ENCODE measurements around the gene NECAP2.

The NECAP2 gene

DNA sequence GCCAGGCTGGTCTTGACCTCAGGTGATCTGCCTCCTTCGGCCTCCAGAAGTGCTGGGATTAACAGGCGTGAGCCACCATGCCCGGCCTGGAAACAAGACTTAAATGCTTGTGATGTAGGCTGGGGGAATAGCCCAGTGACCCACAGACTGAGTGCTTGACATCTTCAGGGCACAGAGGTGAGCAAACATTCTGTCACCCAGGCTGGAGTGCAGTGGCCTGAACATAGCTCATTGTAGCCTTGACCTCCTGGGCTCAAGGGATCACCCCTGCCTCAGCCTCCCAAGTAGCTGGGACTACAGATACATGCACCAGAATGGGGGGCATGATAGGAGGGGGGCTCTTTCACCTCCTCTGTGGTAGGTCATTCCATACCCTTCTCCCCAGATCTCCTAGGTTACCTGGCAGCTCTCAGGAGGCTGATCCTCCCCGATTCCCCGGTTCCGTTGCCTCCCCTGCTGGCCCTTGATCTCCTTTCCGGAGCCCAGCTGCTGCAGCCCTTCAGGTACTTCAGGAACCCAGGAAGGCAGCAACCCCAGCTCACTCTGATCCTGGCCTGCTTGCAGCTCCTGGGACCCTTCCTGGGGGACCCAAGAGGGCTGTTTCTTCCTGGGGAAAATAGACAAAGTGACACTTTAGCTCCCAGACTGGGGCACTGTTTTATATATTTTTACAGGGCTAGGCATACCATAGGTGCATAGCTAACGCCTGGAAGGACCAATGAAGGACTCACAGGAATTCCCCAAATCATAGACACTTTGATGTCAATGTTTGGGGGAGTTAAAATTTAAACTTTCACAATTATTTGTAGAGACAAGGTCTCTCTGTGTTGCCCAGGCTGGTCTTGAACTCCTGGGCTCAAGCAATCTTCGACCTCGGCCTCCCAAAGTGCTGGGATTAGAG is 15.1 kb upstream of the NECAP2 start:
- in situ Hi-C loops (cut with MboI; ENCODE audit: low pct_unique_long_range_greater_than_20kb, low sequenced_read_pairs): no loop called here
- no peak for DNase-seq

- DNase-seq: peak; percentile 23
Observed at GRCh38 chr1:16430606-16431005, 9.9 kb upstream of the NECAP2 start.

DNA sequence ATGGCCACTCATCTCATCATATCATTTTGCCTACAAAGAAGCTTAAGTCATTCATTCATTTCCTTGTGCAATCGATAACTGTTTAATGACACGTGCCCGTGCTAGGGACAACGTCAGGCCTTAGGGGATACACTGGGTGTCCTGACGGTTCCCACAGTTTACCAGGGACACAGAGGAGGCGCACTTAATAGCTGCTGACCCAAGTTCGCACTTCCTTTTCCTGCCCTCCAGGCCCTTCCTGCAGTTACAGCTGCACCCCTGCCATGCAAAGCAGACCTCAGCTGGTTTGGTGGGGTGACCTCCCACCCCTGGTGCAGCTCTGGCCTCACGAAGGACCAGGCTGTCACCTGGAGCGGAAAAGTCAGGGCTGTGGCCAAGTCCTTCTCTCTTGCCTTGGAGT is 7.5 kb upstream of the NECAP2 start:
- DNase-seq: no peak
- in situ Hi-C loops (cut with MboI; ENCODE audit: low pct_unique_long_range_greater_than_20kb, low sequenced_read_pairs): no loop called here

More at GRCh38 chr1:16430606-16431005, 9.9 kb upstream of the NECAP2 start:
- in situ Hi-C loops (cut with MboI; ENCODE audit: low pct_unique_long_range_greater_than_20kb, low sequenced_read_pairs): no loop called here

- in situ Hi-C loops (cut with MboI; ENCODE audit: low pct_unique_long_range_greater_than_20kb, low sequenced_read_pairs): no loop called here
Observed at GRCh38 chr1:16434007-16434406, 6.5 kb upstream of the NECAP2 start.

DNA sequence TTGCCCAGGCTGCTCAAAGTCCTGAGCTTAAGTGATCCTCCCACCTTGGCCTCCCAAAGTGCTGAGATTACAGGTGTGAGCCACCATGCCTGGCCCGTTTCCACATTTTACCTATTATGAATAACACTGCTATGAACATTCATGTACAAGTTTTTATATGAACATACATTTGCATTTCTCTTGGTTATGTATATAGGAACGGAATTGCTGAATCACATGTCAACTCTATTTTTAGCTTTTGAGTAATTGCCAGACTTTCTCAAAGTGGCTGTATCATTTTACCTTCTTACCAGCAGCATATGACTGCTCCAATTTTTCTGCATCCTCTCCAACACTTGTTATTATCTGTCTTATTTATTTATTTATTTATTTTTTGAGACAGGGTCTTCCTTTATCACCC is 6.0 kb upstream of the NECAP2 start:
- in situ Hi-C loops (cut with MboI; ENCODE audit: low pct_unique_long_range_greater_than_20kb, low sequenced_read_pairs): no loop called here
- no peak for DNase-seq

More at GRCh38 chr1:16434007-16434406, 6.5 kb upstream of the NECAP2 start:
- DNase-seq: no peak

DNA sequence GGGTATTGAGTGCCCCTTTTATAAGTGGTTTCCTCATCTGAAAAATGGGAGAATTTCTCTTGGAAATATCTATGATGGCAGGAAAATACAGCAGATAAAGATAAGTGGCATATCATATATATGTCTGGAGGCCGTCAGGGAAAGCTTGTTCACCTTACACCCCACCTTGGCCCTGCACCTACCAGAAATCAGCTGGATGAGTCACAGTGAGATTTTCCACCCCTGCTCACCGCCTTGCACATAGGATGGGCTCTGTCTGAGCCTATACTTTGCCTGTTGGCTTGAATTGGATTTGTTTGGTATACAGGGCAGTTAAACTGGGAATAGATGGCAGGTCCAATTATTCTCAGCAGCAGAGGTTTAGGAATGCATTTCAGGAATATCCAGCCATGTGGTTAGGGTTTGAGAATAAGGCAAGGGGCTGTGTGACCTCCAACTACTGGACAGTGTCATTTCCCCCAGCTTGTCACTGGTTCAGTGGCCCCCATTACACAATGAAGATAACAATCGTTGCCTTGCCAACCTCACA is 3.5 kb upstream of the NECAP2 start, which contains the start of gene SPATA21:
Gene SPATA21, minus strand, starts transcription at position 479 of the 529 bp plus-strand sequence. CDS start 6,053 bp downstream, outside the sequence.
- in situ Hi-C loops (cut with MboI; ENCODE audit: low pct_unique_long_range_greater_than_20kb, low sequenced_read_pairs): no loop called here
- DNase-seq: no peak

DNA sequence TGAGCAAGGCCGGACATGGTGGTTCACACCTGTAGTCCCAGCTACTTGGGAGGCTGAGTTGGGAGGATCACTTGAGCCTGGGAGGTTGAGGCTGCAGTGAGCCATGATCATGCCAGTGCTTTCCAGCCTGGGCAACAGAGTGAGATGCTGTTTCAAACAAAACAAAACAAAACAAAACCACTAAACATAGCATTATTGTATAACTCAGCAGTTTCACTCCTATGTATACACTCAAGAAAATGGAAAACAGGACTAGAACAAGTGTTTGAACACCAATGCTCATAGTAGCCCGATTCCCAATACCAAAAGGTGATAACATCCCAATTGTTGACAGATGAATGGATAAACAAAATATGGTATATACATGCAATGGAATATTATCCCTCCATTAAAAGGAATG is 2.0 kb upstream of the NECAP2 start:
- no peak for DNase-seq
- in situ Hi-C loops (cut with MboI; ENCODE audit: low pct_unique_long_range_greater_than_20kb, low sequenced_read_pairs): no loop called here

GRCh38 chr1:16438924-16439323 is 1.6 kb upstream of the NECAP2 start:
- in situ Hi-C loops (cut with MboI; ENCODE audit: low pct_unique_long_range_greater_than_20kb, low sequenced_read_pairs): no loop called here
- DNase-seq: no peak

- in situ Hi-C loops (cut with MboI; ENCODE audit: low pct_unique_long_range_greater_than_20kb, low sequenced_read_pairs): no loop called here
- DNase-seq: no peak
Observed at GRCh38 chr1:16440131-16440469, 424 bp upstream of the NECAP2 start.

- DNase-seq: peak; percentile 37
- in situ Hi-C loops (cut with MboI; ENCODE audit: low pct_unique_long_range_greater_than_20kb, low sequenced_read_pairs): no loop called here
Observed at GRCh38 chr1:16441282-16441665, 750 bp downstream of the NECAP2 start.

GRCh38 chr1:16442265-16442664 is 1.7 kb downstream of the NECAP2 start:
- in situ Hi-C loops (cut with MboI; ENCODE audit: low pct_unique_long_range_greater_than_20kb, low sequenced_read_pairs): no loop called here
- peak; percentile 72 for DNase-seq

GRCh38 chr1:16442941-16443340 is 2.4 kb downstream of the NECAP2 start:
- peak; percentile 49 for DNase-seq
- in situ Hi-C loops (cut with MboI; ENCODE audit: low pct_unique_long_range_greater_than_20kb, low sequenced_read_pairs): no loop called here

DNA sequence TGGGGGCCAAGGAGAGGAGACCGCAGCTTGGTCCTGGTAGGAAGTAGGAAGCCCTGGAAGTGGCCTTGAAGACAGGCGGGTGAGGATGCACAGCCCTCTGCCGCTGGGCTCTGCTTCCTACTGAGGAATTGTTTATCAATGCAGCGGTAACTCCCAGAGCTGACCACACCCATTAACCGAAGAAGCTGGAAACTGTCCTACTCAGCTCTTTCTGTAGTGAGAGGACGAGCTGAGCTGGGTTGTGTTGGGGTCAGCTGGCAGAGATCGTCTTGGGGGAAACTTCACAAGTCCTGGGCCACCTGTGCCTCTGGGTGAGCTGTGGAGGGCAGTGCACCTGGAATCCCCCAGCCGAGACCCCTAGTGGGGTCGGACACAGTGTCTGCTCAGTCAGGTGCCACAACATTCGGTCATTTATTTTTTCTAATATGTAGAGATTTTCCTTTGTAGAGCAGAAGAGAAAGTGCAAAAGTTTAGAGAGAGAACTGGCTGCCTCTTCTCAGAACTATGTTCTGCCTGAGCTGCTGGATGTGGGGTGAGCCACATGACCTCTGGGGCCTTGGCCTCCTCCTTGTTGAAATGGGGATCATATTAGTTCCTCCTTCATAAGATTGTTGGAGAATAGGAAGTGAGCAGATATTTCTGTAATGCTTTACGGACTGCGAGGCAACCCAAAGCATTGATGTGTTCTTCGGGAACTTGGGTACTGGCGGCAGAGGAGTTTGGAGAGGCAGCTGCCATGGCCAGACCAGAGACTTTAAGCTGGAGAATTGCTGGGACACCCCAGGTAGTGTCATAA is 3.6 kb downstream of the NECAP2 start:
- in situ Hi-C loops (cut with MboI; ENCODE audit: low pct_unique_long_range_greater_than_20kb, low sequenced_read_pairs): no loop called here

GRCh38 chr1:16445052-16445451 is 4.5 kb downstream of the NECAP2 start:
- in situ Hi-C loops (cut with MboI; ENCODE audit: low pct_unique_long_range_greater_than_20kb, low sequenced_read_pairs): no loop called here
- no peak for DNase-seq

More for the DNA sequence above, 3.6 kb downstream of the NECAP2 start:
- no peak for DNase-seq

DNA sequence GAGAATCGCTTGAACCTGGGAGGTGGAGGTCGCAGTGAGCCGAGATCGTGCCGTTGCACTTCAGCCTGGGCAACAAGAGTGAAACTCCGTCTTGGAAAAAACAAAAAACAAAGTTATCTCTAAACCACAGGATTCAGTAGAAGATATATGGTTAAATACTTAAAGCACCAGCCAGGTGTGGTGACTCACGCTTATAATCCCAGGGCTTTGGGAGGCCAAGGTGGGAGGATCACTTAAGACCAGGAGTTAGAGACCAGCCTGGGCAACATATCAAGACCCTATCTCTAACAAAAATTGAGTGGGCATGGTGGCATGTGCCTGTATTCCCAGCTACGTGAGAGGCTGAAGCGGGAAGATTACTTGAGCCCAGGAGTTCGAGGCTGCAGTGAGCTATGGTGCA is 5.6 kb downstream of the NECAP2 start:
- DNase-seq: no peak
- in situ Hi-C loops (cut with MboI; ENCODE audit: low pct_unique_long_range_greater_than_20kb, low sequenced_read_pairs): no loop called here

GRCh38 chr1:16447641-16448040 is 7.1 kb downstream of the NECAP2 start:
- in situ Hi-C loops (cut with MboI; ENCODE audit: low pct_unique_long_range_greater_than_20kb, low sequenced_read_pairs): no loop called here

DNA sequence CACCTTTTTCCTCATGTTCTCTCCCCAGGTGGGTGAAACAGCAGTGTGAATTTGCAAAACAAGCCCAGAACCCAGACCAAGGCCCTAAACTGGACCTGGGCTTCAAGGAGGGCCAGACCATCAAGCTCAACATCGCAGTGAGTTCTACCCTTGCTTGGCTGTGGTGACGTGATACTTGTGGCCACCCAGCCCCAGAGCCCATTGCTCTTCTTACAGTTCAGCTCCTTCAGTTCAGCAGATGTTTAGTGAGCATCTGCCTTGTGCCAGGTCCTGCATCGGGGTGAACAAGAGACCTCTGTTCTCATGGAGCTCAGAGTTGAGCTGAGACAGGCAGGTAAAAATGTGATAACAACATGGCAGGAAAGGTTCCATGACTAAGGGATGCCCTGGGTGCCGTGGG is 8.5 kb downstream of the NECAP2 start:
- in situ Hi-C loops (cut with MboI; ENCODE audit: low pct_unique_long_range_greater_than_20kb, low sequenced_read_pairs): no loop called here
- DNase-seq: no peak

More at GRCh38 chr1:16447641-16448040, 7.1 kb downstream of the NECAP2 start:
- DNase-seq: no peak

DNA sequence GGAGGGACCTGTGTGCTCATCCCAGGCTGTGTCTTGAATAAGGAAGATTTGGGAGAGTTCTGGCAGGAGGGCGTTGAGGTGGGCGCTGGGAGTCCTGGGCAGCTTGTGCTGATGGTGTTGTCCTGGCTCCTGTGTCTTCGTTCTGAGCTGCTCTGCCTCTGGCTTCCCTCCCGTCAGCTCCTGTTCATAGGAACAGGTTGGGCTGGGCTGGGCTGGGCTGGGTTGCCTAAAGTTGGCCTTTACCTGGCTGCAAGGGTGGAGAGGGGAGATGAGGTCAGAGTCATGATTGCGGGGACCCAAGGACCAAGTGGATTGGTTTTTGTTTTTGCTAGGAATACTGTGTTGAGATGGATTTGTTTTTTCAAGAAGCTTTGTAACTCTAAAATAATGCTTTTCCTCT is 9.1 kb downstream of the NECAP2 start:
- in situ Hi-C loops (cut with MboI; ENCODE audit: low pct_unique_long_range_greater_than_20kb, low sequenced_read_pairs): no loop called here
- DNase-seq: no peak

DNA sequence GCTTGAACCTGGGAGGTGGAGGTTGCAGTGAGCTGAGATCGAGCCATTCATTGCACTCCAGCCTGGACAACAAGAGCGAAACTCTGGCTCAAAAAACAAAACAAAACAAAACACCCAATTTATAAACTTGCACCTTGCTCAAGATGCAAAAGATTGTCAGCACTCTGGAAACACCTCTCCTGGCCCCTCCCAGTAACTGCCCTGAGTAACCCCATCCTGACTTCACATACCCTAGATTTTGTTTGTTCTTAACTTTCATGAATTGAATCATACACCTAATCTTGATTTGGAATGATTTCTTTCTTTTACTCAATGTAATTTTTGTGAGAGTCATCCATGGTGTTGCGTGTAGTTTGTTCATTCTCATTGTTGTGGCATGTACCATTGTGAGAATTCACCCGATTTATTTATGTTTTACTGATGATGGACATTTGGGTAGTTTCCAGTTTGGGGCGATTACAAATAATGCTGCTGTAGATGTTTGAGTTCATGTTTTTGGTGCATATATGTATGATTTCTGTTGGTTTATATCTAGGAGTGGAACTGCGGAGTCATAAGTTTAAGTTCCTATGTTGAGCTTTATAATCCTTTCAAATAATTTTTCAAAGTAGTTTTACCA is 10.4 kb downstream of the NECAP2 start:
- DNase-seq: no peak
- in situ Hi-C loops (cut with MboI; ENCODE audit: low pct_unique_long_range_greater_than_20kb, low sequenced_read_pairs): no loop called here
